GM12875 (cell line): ENCODE results near the gene TMEM89.

Experiments
- H3K4me3 ChIP-seq: one replicate; pipeline ENCODE4 v1.5.1; 2011; ENCODE audit warnings: low read depth, low read length, control low read depth
- CTCF ChIP-seq: IDR thresholded peaks from 2 replicates; pipeline ENCODE4 v1.5.1; 2011; ENCODE audit warnings: low read depth, mild to moderate bottlenecking, control low read depth, inconsistent platforms, low read length, moderate library complexity, borderline replicate concordance; ENCODE audit not compliant: insufficient read depth

TMEM89 gene

GRCh38 chr3:48595526-48596121 is 25.9 kb downstream of the TMEM89 start:
- TF ChIP-seq CTCF: no peak
- H3K4me3 ChIP-seq: no peak overlapping the region

GRCh38 chr3:48595075-48595525 is 26.5 kb downstream of the TMEM89 start, which contains the start of gene COL7A1:
TSS of gene COL7A1 (minus strand) at chr3:48595329. CDS start at chr3:48595159, 170 bp downstream.
- TF ChIP-seq CTCF: no peak
- no peak within 1 kb of the TSS for H3K4me3 ChIP-seq

- no peak overlapping the region for H3K4me3 ChIP-seq
- no peak for TF ChIP-seq CTCF
Measured at GRCh38 chr3:48594417-48595049, 27.0 kb downstream of the TMEM89 start.

- no peak for TF ChIP-seq CTCF
- H3K4me3 ChIP-seq: no peak overlapping the region
Measured at GRCh38 chr3:48593337-48593736, 28.2 kb downstream of the TMEM89 start.

GRCh38 chr3:48592519-48593087 is 29.0 kb downstream of the TMEM89 start:
- TF ChIP-seq CTCF: no peak
- no peak overlapping the region for H3K4me3 ChIP-seq

- H3K4me3 ChIP-seq: no peak overlapping the region
- TF ChIP-seq CTCF: no peak
Measured at GRCh38 chr3:48591886-48592518, 29.6 kb downstream of the TMEM89 start.
